Activated CD4-positive, CD25-positive, alpha-beta regulatory T cell treated with anti-CD3 and anti-CD28 coated beads, Interleukin-2, amount 50 U/mL, for 16 hours (primary cell): ENCODE results near the gene GTPBP1.

Experiments used
- DNase-seq: peaks from one replicate; pipeline ENCODE4 v3.0.0-alpha.2; 2020; ENCODE audit warnings: low read depth, low spot score

GTPBP1 gene

DNA sequence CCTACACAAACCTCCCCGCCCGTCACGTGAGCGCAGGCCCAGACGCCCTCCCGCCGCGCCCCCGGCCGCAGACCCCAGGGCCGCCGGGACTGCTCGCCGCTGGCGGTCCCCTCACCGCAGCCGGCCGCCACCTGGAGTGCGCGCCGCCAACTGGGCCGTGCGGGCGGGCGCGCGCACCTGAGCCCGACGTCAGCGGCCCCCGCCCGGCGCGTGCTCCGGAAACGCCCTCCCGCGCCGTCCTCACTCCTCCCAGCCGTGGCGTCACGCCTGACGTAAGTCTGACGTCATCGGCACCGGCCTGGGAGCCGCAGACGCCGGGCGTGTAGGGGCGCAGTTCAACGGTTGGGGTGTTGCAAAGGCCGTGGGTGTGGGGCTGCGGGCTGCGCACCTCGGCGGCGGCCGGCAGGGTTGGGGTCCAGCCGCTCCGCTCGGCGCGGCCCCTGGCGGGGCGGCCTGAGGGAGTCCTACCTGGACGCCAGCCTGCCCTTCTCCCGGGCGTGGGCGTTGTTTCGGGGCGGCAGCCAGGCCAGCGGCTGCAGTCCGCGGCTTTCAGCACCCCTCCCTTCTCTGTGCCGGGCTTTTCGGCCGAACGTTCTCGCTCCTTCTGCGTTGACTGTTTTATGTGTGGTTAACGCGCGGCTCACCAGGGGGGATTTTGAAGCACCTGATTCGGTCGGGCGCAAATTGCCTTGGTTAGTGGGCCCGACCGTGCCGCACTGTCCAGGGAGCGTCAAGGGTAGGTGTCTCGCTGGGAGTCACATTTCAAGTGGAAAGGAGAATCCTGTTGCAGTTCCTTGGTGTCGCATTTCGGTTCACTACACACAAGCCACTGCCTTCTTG is 4.7 kb upstream of the GTPBP1 start, which contains the start of gene JOSD1:
Gene JOSD1, minus strand, starts transcription at position 155 of the 840 bp plus-strand sequence. CDS start 956 bp downstream, outside the sequence.
- DNase-seq = peak; percentile 96

DNA sequence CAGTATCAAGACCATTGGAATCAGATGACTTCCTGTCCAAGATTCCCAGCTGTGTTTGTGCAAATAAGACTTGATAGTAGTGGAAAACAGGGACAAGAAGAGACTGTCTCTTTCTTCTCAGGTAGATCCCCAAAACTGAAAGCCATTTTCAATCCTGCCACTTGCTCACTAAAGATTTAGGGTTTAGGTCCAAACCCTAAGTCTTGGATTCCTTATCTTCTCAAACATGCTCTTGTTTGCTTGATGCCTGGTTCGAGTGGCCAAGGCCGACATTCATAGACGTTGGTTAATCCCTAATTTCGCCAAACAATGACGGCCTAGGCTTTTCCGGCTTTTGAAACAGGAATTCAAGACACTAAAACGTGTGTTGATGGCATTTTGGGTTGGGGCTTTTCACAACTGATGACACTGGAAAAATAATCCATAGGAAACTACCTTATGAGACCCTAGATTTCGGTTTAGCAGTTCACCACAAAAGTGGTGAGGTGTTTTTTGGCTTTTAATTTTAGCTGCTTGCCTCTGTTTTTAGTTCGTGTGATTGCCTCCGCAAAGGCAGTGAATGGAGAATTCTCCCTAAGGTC is 1.0 kb upstream of the GTPBP1 start:
- no peak for DNase-seq

- peak; percentile 13 for DNase-seq
Observed at GRCh38 chr22:38706101-38706900, 557 bp downstream of the GTPBP1 start.

DNA sequence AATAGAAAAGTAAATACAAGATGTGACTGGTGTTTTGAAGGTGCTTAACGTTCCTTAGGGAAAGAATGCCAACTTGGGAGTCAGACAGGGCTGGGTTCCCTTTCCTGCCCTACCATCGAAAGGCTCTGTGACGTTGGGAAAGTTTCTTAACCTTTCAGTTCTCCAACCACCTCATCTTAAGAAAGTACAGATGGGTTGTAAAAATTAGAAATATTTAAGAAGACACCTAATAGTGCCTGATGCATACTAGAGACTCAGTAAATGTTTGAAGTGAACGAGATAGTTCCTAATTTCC is 1.1 kb downstream of the GTPBP1 start:
- no peak for DNase-seq

GRCh38 chr22:38707346-38707745 is 1.6 kb downstream of the GTPBP1 start:
- DNase-seq = no peak

DNA sequence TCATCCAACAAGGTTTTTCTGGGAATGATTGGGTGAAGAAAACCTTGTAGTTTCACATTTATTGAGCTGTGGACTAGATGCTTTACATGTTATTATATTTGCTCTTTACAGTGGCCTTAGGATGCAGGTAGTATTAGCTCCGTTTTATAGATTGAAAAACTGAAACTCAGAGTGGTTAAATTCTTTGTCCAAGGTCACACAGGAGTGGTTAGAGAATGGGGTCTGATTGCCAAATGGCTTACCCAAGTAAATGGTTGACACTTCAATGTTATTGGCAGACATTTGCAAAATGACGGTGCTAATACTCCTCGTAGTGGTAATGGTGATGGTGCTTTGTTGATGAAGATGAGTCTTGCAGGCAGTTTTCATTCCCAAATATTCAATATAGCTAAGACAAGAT is 2.2 kb downstream of the GTPBP1 start:
- DNase-seq = no peak

DNA sequence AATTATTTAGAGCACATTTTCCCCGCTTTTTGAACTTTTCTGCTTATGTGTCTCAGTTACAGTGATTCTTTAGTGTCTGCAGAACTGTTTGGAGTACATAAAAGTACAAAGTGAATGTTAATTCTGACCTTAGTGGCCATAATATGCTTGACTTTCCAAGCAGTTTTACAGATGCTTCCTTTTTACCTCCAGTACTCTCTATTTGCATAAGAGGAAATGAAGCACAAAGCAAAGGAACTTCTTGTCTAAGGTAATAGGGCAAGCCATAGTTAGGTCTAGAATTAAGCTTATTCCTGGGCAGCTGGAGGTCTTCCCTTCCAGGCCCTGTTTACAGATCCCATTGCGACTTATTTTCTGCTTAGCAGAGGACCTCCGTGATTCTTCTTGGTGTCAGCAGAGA is 3.6 kb downstream of the GTPBP1 start:
- DNase-seq = no peak

DNA sequence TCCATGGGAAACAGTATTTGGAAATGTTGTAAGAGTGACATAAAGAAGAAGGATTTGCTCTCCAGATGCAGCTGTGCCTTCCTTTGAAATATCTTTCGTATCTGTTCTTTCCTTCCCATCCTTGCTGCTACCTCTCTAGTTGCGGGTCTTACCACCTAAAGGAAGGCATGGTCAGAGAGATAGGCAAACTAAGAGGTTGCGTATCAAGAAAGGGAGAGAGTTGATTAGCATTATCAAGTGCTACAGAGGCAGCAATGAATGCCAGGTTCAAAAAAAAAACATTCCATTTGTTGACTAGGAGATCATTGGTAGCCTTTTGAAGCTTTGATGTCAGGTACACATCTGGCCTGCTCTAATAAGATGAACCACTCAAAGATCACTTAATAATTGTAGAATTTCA is 4.6 kb downstream of the GTPBP1 start:
- no peak for DNase-seq

- no peak for DNase-seq
Observed at GRCh38 chr22:38710866-38711265, 5.1 kb downstream of the GTPBP1 start.

DNA sequence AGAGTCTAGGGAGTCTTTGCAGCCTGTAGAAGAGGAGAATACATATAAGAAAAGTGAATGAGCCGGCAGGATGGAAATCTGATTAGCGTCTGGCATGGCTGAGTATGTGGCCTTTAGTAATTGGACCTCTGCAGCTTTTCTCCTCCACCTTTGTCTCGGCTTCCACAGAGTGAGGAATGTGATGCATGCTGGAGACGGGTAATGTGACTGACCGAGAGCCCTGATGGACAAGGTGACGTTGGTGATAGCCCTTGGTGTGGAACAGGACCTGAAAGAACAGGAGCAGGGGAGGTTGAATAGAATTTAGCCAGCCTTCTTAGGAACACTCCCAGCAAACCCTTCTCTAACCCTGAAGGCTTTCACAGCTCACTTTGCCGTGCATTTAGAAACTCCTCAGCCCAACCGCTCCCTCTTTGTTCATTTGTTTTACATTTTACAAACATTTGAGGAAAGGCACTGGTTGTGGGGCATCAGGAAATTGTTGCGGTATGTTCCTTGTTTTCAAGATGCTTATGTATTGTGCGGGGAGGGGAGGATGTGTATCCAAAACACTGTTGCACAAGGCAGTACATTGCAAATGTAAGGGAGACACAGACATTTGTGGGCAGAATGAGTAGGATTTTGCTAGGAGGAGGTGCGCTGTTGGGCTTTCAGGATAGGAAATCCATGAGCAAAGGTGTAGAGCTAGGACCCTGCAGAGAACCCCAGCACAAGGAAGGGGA is 6.9 kb downstream of the GTPBP1 start:
- DNase-seq = no peak

- DNase-seq = no peak
Observed at GRCh38 chr22:38713921-38714320, 8.2 kb downstream of the GTPBP1 start.

DNA sequence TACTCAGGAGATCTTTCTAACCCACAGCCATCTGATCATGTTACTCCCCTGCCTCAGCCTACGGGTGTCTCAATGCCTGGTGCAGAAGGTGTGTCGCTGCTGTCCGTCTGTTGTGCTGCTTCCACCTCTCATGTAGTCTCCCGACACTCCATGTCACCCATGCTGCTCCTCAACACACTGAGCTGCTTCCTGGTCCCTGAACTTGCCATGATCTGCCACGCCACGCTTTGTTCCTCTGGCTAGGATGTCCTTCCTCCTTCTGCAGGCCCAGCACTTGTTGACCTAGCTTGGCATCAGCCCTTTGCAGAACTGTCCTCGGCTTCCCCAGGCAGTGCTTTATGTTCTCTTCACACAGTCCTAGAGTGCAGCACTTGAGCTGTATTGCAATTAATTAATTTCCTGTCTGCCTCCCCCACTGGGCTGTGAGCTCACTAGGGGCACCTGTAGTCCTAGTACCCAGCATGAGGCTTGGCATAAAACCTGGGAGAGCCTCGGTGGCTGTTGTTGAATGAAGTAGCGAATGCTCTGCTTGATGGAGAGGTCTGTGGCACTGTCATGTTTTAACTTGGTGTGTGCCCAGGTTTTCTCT is 9.5 kb downstream of the GTPBP1 start:
- DNase-seq = no peak

- no peak for DNase-seq
Observed at GRCh38 chr22:38715852-38716251, 10.1 kb downstream of the GTPBP1 start.

DNA sequence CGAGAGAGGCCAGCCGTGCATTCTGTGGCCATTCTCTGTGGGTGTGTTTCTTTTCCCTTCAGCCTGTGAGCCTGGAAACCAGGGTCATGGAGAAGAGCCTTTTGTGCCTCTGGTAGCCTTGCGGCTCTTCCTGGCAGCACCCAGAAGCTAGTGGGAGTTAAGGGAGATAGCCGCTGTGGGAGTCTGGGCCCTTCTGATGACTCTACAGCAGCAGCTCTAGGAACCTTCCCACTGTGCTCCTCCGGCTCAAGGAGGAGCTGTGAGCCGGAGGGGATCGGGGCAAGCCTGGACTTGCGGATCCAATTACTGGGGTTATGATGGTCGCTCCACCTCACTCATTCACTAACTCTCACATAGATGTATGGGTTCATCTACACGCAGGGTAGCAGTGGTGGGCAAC is 10.5 kb downstream of the GTPBP1 start:
- no peak for DNase-seq

- no peak for DNase-seq
Observed at GRCh38 chr22:38716826-38717225, 11.1 kb downstream of the GTPBP1 start.

- no peak for DNase-seq
Observed at GRCh38 chr22:38717244-38717643, 11.5 kb downstream of the GTPBP1 start.

DNA sequence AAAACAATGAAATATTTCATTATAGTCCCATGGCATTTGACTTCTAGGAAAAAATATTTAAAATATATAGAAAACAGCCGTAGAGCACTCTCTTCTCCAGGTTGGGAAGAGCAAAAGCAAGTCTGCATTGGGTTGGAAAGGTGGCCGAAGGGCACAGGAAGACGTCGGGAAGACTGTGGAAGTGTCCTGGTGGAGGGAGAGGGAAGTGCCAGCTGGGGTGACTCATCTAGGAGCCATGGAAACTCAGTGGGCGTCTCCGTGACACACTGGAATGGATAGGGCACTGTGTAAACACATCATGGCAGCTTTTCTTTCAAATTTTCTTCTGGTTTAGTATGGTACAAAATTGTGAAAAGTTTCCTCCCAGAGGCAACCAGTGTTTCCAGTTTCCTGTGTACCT is 12.7 kb downstream of the GTPBP1 start:
- DNase-seq = no peak

DNA sequence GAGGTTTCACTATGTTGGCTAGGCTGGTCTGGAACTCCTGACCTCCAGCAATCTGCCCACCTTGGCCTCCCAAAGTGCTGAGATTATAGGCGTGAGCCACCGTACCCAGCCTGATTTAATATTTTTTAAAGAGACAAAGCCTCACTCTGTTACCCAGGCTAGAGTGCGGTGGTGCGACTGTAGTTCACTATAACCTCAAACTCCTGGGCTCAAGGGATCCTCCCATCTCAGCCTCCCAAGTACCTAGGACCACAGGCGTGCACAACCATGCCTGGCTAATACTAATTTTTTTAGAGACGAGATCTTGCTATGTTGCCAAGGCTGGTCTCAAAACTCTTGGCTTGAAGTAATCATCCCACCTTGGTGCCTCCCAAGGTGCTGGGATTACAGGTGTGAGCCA is 13.5 kb downstream of the GTPBP1 start:
- DNase-seq = no peak

DNA sequence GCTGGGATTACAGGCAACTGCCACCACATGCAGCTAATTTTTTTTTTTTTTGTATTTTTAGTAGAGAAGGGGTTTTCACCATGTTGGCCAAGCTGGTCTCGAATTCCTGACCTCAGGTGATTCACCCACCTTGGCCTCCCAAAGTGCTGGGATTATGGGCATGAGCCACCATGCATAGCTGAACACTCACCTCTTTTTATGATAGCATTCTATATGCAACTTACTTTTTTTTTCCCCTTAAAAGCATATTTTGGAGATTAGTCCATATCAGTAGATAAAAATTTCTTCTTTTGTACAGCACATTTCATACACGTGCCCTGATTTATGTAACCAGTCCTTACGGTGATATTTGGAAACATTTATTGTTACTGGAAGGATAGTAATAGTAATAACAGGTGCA is 14.6 kb downstream of the GTPBP1 start:
- no peak for DNase-seq

GRCh38 chr22:38721551-38721950 is 15.8 kb downstream of the GTPBP1 start:
- no peak for DNase-seq

GRCh38 chr22:38724176-38724575 is 18.4 kb downstream of the GTPBP1 start:
- DNase-seq = no peak
